Measurements from ENCODE around the gene CLCN3. TPM values are rescaled to one million over a fixed set of nuclear protein-coding genes. Genes with fewer than 3 reads are reported as not detected.
A peak's percentile ranks its signal among the peaks of the same experiment; 100 is the strongest.

The CLCN3 gene
- polyA plus RNA-seq, 1 experiment, result 12.4 TPM

- H3K4me3 ChIP-seq (ENCODE audit: low read depth, low read length), result peak overlapping the region; percentile 43
- POLR2A ChIA-PET, result interaction anchor here (0.6 kb wide), 1 partner anchor 11 kb away, joined by 3 read pairs; no protein-coding TSS in a partner anchor
- peak; percentile 95 for DNase-seq (ENCODE audit: low read depth)
- H3K36me3 ChIP-seq (ENCODE audit: control insufficient read depth, insufficient read depth, low read length), result no peaks in the 10 kb centered on the region
- CTCF ChIA-PET, result interaction anchor here (1.2 to 2.0 kb wide), 4 partner anchors 10 to 50 kb away, joined by 3 to 5 read pairs (median 4); partner anchors contain the start of gene CLCN3
- H3K27me3 ChIP-seq (ENCODE audit: control insufficient read depth, insufficient read depth, low read length), result no peaks in the 10 kb centered on the region
- TF ChIP-seq, protein P1, sequence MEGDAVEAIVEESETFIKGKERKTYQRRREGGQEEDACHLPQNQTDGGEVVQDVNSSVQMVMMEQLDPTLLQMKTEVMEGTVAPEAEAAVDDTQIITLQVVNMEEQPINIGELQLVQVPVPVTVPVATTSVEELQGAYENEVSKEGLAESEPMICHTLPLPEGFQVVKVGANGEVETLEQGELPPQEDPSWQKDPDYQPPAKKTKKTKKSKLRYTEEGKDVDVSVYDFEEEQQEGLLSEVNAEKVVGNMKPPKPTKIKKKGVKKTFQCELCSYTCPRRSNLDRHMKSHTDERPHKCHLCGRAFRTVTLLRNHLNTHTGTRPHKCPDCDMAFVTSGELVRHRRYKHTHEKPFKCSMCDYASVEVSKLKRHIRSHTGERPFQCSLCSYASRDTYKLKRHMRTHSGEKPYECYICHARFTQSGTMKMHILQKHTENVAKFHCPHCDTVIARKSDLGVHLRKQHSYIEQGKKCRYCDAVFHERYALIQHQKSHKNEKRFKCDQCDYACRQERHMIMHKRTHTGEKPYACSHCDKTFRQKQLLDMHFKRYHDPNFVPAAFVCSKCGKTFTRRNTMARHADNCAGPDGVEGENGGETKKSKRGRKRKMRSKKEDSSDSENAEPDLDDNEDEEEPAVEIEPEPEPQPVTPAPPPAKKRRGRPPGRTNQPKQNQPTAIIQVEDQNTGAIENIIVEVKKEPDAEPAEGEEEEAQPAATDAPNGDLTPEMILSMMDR (IDR thresholded peaks at IDR 0.05; ENCODE audit: insufficient read depth, low read depth, low read length), result no peak
Observed at GRCh38 chr4:169659716-169660670, 39.6 kb downstream of the CLCN3 start.

DNA sequence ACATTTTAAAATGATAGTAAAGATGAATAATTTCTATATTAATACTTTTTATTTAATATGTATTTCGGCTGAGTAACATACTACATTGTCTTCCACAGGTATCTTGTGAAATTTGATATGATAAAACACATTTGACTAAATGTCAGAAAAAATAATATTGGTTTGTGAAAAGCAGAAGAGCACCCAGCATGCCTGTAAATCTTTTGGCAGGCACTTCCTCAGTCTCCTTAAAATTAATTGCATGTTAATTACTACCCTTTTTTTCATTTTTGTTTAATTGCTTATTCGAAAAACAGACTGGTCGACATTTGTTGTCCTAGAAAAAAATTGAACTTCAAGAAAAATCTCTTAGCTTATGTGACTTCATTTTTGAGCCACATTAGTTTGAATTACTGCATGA lies 40.6 kb downstream of the CLCN3 start:
- ChIA-PET CTCF (interaction anchor here (1.4 kb wide), 2 partner anchors 40 to 41 kb away, joined by 3 to 5 read pairs; partner anchors contain the start of gene CLCN3), POLR2A (no interaction called here)
- TF ChIP-seq, protein P1 (IDR thresholded peaks at IDR 0.05; ENCODE audit: insufficient read depth, low read depth, low read length), result no peak
- H3K4me3 ChIP-seq (ENCODE audit: low read depth, low read length), result peak overlapping the region; percentile 43
- no peaks in the 10 kb centered on the region for H3K36me3 ChIP-seq (ENCODE audit: control insufficient read depth, insufficient read depth, low read length)
- DNase-seq (ENCODE audit: low read depth), result no peak
- H3K27me3 ChIP-seq (ENCODE audit: control insufficient read depth, insufficient read depth, low read length), result no peaks in the 10 kb centered on the region

DNA sequence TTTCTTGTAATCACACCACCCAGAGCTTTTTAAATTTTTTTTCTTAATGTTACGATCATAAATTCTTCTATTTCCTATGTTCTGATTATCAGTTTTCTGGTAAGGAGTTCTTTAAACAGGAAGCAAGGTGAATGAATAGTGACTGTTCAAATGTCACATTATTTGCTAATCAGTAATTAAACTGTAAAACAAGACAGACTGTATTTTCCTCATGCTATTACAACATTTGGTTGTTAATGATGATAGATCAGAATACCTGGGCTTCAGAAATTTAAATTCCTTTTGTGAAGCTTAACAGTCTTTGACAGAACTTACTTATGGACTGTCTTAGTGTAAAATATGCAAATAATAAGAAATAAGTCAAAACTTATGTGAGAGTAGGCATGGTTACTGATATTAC lies 41.4 kb downstream of the CLCN3 start:
- Histone ChIP-seq H3K27me3 (ENCODE audit: control insufficient read depth, insufficient read depth, low read length) (no peaks in the 10 kb centered on the region), H3K36me3 (ENCODE audit: control insufficient read depth, insufficient read depth, low read length) (no peaks in the 10 kb centered on the region), H3K4me3 (ENCODE audit: low read depth, low read length) (no peak overlapping the region)
- CTCF ChIA-PET, result interaction anchor here (1.3 kb wide), 1 partner anchor 149 kb away, joined by 3 read pairs; no protein-coding TSS in a partner anchor
- no peak for DNase-seq (ENCODE audit: low read depth)
- POLR2A ChIA-PET, result no interaction called here
- TF ChIP-seq, protein P1 (IDR thresholded peaks at IDR 0.05; ENCODE audit: insufficient read depth, low read depth, low read length), result no peak

DNA sequence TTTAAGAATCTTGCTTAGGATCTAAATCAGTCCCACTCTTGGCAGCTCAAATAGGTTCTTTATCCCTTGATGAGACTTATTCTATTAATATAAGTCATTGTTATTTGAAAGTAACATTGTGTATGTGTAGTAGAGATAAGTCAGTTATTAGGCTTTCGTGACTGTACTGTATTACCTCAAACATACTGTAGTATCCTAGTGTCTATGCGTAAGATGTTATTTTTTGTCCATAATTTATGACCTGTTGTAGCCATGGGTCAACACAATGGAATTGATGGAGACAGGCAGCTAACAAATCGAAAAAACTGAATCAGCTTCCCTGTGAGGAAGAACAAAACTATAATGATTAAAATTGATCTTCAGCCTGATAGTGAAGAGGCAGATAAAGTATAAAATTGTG lies 41.8 kb downstream of the CLCN3 start:
- Histone ChIP-seq H3K4me3 (ENCODE audit: low read depth, low read length) (no peak overlapping the region), H3K36me3 (ENCODE audit: control insufficient read depth, insufficient read depth, low read length) (no peaks in the 10 kb centered on the region), H3K27me3 (ENCODE audit: control insufficient read depth, insufficient read depth, low read length) (no peaks in the 10 kb centered on the region)
- ChIA-PET CTCF (interaction anchor here (1.3 kb wide), 1 partner anchor 148 kb away, joined by 3 read pairs; no protein-coding TSS in a partner anchor), POLR2A (no interaction called here)
- TF ChIP-seq, protein P1 (IDR thresholded peaks at IDR 0.05; ENCODE audit: insufficient read depth, low read depth, low read length), result no peak
- DNase-seq (ENCODE audit: low read depth), result no peak

DNA sequence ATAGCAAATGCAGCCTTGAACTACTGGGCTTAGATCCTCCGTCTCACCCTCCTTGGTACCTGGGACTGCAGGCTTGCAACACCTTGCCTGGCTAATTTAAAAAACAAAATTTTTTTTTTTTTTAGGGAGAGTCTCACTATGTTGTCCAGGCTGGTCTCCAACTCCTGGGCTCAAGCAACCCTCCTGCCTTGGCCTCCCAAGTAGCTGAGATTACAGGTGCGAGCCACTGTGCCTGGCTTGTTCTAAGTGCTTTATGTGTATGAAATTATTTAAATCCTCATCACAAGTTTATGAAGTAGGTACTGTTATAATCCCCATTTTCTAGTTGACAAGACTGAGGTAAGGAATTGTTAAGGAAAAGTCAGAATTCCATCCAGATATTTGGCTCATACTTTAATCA lies 43.0 kb downstream of the CLCN3 start:
- TF ChIP-seq, protein P1 (IDR thresholded peaks at IDR 0.05; ENCODE audit: insufficient read depth, low read depth, low read length), result no peak
- ChIA-PET POLR2A (no interaction called here), CTCF (interaction anchor here (0.8 to 1.3 kb wide), 3 partner anchors 44 to 147 kb away, joined by 3 to 4 read pairs (median 4); partner anchors contain the start of gene NEK1)
- no peaks in the 10 kb centered on the region for H3K27me3 ChIP-seq (ENCODE audit: control insufficient read depth, insufficient read depth, low read length)
- no peaks in the 10 kb centered on the region for H3K36me3 ChIP-seq (ENCODE audit: control insufficient read depth, insufficient read depth, low read length)
- no peak for DNase-seq (ENCODE audit: low read depth)
- no peak overlapping the region for H3K4me3 ChIP-seq (ENCODE audit: low read depth, low read length)
